ENCODE data around the gene MYCBP.

- TF ChIP-seq CTCF (conservative IDR thresholded peaks at IDR 0.05) (no peak), EZH2 (IDR thresholded peaks at IDR 0.05; ENCODE audit: low read depth) (no peak)
Observed at GRCh38 chr1:38817267-38818174, 55.6 kb downstream of the MYCBP start.
